K562 (cell line): ENCODE results near the gene NDRG4. TPM values are rescaled to one million over a fixed set of nuclear protein-coding genes. Genes with fewer than 3 reads are reported as not detected.
A peak's percentile ranks its signal among the peaks of the same experiment; 100 is the strongest.

Source experiments
- BDP1 ChIP-seq: IDR thresholded peaks from 3 replicates; pipeline ENCODE4 v1.6.1; 2011; ENCODE audit not compliant: insufficient read length, insufficient read depth
- CHD1 ChIP-seq: fragments of 200-600 bp; sonication (generic); IDR thresholded peaks from one replicate; pipeline ENCODE4 v1.6.1; 2012; ENCODE audit warnings: mild to moderate bottlenecking, moderate library complexity, low read length, inconsistent platforms
- CREBBP ChIP-seq: IDR thresholded peaks from one replicate; pipeline ENCODE4 v1.6.1; 2012; ENCODE audit warnings: low read depth, mild to moderate bottlenecking, control low read depth, inconsistent platforms, low read length
- E2F3 ChIP-seq: fragments of 250-450 bp; sonication (Bioruptor Pico); IDR thresholded peaks from 2 replicates; pipeline ENCODE4 v1.4.0; 2020; ENCODE audit warnings: mild to moderate bottlenecking
- ESRRB ChIP-seq: fragments of 250-450 bp; sonication (Bioruptor Pico); IDR thresholded peaks from 2 replicates; pipeline ENCODE4 v1.5.0; 2020; ENCODE audit warnings: mild to moderate bottlenecking, moderate library complexity, borderline replicate concordance
- KDM4B ChIP-seq, 2 experiments: fragments of 450-650 bp in 1 of 2; sonication (generic) in 1 of 2; IDR thresholded peaks; 2 replicates each; pipeline ENCODE4 v1.6.1; 2016 to 2017; ENCODE audit warnings: borderline replicate concordance in 2 of 2, antibody characterized with exemption in 1 of 2, low read depth in 1 of 2, mild to moderate bottlenecking in 1 of 2
- MBD2 ChIP-seq: sonication (generic); IDR thresholded peaks from 2 replicates; pipeline ENCODE4 v1.6.1; 2016; ENCODE audit warnings: low read depth, borderline replicate concordance
- NCOA4 ChIP-seq: fragments of 450-650 bp; IDR thresholded peaks from 2 replicates; pipeline ENCODE4 v1.6.1; 2018; ENCODE audit warnings: mild to moderate bottlenecking; ENCODE audit not compliant: partially characterized antibody
- PURB ChIP-seq: sonication (generic); formaldehyde crosslinking; IDR thresholded peaks from 2 replicates; pipeline ENCODE4 v1.9.0; 2021; ENCODE audit warnings: low read depth, mild to moderate bottlenecking, missing genetic modification reagents
- SAP30 ChIP-seq: fragments of 200-600 bp; sonication (generic); IDR thresholded peaks from 2 replicates; pipeline ENCODE4 v1.6.1; 2012; ENCODE audit warnings: borderline replicate concordance, low read depth, mild to moderate bottlenecking, moderate library complexity, low read length, control low read depth, inconsistent platforms; ENCODE audit not compliant: insufficient read depth, poor library complexity, severe bottlenecking
- SP1 ChIP-seq: sonication (generic); formaldehyde crosslinking; IDR thresholded peaks from 2 replicates; pipeline ENCODE4 v1.8.1; 2022; ENCODE audit warnings: mild to moderate bottlenecking, missing genetic modification reagents
- TRIM28 ChIP-seq: fragments of 450-650 bp; IDR thresholded peaks from 2 replicates; pipeline ENCODE4 v1.6.1; 2017
- ZBTB8A ChIP-seq: fragments of 450-650 bp; IDR thresholded peaks from 2 replicates; pipeline ENCODE4 v1.6.1; 2018; ENCODE audit warnings: mild to moderate bottlenecking, moderate library complexity; ENCODE audit not compliant: partially characterized antibody
- ZNF311 ChIP-seq: fragments of 250-450 bp; sonication (Bioruptor Pico); IDR thresholded peaks from 2 replicates; pipeline ENCODE4 v1.4.0; 2020; ENCODE audit warnings: mild to moderate bottlenecking, moderate library complexity
- ZNF444 ChIP-seq: fragments of 250-450 bp; sonication (Bioruptor Pico); IDR thresholded peaks from 2 replicates; pipeline ENCODE4 v1.4.0; 2020; ENCODE audit warnings: mild to moderate bottlenecking, moderate library complexity
- ZNF76 ChIP-seq: fragments of 250-450 bp; sonication (Bioruptor Pico); IDR thresholded peaks from 2 replicates; pipeline ENCODE4 v1.4.0; 2020; ENCODE audit warnings: mild to moderate bottlenecking, moderate library complexity, borderline replicate concordance
- polyA plus RNA-seq, 8 experiments: library from polyadenylated mRNA; depleted of rRNA in 4 of 8; stranded (reverse) in 5 of 8; unstranded in 3 of 8; fragments of >200 nt; fragmentation: Nextera tagmentation in 2 of 8; fragmentation: Illumina TruSeq in 1 of 8; extraction: Ambion mirVana in 2 of 8; extraction: Trizol in 1 of 8; gene quantifications; 2 replicates each; pipeline versions ENCODE4 v1.2.1 to v1.2.3, GENCODE V29; 2011 to 2014; ENCODE audit warnings: inconsistent platforms in 1 of 8, missing spikeins in 1 of 8
- total RNA-seq, 7 experiments: library from RNA; depleted of rRNA in 6 of 7; stranded (reverse); fragments of >200 nt in 6 of 7; fragmentation: Illumina TruSeq in 2 of 7; extraction: Trizol in 2 of 7; gene quantifications; 2 replicates each; pipeline versions ENCODE4 v1.2.1 to v1.2.3, GENCODE V29; 2011 to 2021; ENCODE audit warnings: low replicate concordance in 1 of 7
- TF ChIP-seq, protein P1 (sequence below): sonication (generic); formaldehyde crosslinking; IDR thresholded peaks from 2 replicates; pipeline ENCODE4 v1.8.0; 2022; ENCODE audit warnings: mild to moderate bottlenecking, missing genetic modification reagents
- TF ChIP-seq, protein P2 (sequence below): fragments of 250-450 bp; sonication (Bioruptor Pico); IDR thresholded peaks from 2 replicates; pipeline ENCODE4 v1.5.0; 2021; ENCODE audit warnings: mild to moderate bottlenecking, borderline replicate concordance
- TF ChIP-seq, protein P3 (sequence below): fragments of 250-450 bp; sonication (Bioruptor Pico); IDR thresholded peaks from 2 replicates; pipeline ENCODE4 v1.9.0; 2021; ENCODE audit warnings: mild to moderate bottlenecking, inconsistent platforms

The NDRG4 gene
- total and polyA plus RNA-seq, 9 of the 15 experiments (the other 6 are each of a cell fraction or from before 2014, with no cell fraction given): 0.06 to 0.95 (median 0.28) TPM

DNA sequence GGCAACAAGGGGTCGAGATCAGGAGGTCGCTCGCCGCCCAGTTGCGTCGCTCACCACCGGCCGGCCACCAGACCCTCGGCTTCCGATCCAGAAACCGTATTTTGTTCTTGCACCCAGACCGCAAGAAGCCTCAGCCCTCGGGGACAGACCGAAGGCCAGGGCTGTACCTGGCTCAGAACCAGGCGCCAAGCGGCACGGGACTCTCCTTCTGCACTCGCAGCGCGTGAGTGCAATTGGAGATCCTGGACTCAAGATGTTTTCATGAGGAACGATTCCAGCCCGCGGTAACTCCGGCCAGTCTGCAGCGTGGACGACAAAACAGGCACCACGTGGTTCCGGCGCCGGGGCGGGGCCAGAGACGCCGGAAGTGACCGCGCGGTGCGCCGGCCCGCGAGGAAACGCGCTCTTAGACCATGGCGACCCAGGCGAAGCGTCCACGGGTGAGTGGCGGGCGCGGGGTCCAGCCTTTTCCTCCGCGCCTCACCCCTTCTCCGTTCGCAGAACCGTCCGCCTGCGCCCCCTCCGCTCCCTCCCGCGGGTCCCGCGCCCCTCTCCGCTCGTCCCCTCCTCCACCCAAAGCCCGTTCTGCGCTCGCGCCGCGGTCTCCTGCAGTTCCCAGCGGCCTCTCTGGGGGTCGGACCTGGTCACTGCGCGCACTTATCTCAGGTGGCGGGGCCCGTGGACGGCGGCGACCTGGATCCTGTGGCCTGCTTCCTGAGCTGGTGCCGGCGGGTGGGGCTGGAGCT is 15.4 kb downstream of the NDRG4 start, which contains the start of gene SETD6 (continued):
- TF ChIP-seq, protein P1, sequence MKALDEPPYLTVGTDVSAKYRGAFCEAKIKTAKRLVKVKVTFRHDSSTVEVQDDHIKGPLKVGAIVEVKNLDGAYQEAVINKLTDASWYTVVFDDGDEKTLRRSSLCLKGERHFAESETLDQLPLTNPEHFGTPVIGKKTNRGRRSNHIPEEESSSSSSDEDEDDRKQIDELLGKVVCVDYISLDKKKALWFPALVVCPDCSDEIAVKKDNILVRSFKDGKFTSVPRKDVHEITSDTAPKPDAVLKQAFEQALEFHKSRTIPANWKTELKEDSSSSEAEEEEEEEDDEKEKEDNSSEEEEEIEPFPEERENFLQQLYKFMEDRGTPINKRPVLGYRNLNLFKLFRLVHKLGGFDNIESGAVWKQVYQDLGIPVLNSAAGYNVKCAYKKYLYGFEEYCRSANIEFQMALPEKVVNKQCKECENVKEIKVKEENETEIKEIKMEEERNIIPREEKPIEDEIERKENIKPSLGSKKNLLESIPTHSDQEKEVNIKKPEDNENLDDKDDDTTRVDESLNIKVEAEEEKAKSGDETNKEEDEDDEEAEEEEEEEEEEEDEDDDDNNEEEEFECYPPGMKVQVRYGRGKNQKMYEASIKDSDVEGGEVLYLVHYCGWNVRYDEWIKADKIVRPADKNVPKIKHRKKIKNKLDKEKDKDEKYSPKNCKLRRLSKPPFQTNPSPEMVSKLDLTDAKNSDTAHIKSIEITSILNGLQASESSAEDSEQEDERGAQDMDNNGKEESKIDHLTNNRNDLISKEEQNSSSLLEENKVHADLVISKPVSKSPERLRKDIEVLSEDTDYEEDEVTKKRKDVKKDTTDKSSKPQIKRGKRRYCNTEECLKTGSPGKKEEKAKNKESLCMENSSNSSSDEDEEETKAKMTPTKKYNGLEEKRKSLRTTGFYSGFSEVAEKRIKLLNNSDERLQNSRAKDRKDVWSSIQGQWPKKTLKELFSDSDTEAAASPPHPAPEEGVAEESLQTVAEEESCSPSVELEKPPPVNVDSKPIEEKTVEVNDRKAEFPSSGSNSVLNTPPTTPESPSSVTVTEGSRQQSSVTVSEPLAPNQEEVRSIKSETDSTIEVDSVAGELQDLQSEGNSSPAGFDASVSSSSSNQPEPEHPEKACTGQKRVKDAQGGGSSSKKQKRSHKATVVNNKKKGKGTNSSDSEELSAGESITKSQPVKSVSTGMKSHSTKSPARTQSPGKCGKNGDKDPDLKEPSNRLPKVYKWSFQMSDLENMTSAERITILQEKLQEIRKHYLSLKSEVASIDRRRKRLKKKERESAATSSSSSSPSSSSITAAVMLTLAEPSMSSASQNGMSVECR (CRISPR knock-in tag): peak; percentile 95
- TF ChIP-seq E2F3 (CRISPR knock-in tag): no peak
- TF ChIP-seq NCOA4: no peak
- TF ChIP-seq, protein P2, sequence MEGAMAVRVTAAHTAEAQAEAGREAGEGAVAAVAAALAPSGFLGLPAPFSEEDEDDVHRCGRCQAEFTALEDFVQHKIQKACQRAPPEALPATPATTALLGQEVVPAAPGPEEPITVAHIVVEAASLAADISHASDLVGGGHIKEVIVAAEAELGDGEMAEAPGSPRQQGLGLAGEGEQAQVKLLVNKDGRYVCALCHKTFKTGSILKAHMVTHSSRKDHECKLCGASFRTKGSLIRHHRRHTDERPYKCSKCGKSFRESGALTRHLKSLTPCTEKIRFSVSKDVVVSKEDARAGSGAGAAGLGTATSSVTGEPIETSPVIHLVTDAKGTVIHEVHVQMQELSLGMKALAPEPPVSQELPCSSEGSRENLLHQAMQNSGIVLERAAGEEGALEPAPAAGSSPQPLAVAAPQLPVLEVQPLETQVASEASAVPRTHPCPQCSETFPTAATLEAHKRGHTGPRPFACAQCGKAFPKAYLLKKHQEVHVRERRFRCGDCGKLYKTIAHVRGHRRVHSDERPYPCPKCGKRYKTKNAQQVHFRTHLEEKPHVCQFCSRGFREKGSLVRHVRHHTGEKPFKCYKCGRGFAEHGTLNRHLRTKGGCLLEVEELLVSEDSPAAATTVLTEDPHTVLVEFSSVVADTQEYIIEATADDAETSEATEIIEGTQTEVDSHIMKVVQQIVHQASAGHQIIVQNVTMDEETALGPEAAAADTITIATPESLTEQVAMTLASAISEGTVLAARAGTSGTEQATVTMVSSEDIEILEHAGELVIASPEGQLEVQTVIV (CRISPR knock-in tag): no peak
- TF ChIP-seq KDM4B (IDR thresholded peaks at IDR 0.05; ENCODE audit: borderline replicate concordance in 2 of 2, low read depth in 1 of 2): no peak; a peak in 1 of 4 replicates
- no peak for TF ChIP-seq ESRRB (CRISPR knock-in tag)
- 0 out of 2 replicates have a peak, but pooled peaks have one; percentile 17 for TF ChIP-seq MBD2
- no peak for TF ChIP-seq ZNF76 (CRISPR knock-in tag)
- peak; percentile 61 for TF ChIP-seq SP1 (CRISPR knock-in tag)
- TF ChIP-seq TRIM28: no peak
- TF ChIP-seq SAP30: peak; percentile 97
- TF ChIP-seq CHD1: peak; percentile 55
- no peak for TF ChIP-seq PURB (CRISPR knock-in tag)
- no peak for TF ChIP-seq ZNF311 (CRISPR knock-in tag)
- no peak for TF ChIP-seq ZBTB8A
- TF ChIP-seq CREBBP: no peak
- TF ChIP-seq, protein P3, sequence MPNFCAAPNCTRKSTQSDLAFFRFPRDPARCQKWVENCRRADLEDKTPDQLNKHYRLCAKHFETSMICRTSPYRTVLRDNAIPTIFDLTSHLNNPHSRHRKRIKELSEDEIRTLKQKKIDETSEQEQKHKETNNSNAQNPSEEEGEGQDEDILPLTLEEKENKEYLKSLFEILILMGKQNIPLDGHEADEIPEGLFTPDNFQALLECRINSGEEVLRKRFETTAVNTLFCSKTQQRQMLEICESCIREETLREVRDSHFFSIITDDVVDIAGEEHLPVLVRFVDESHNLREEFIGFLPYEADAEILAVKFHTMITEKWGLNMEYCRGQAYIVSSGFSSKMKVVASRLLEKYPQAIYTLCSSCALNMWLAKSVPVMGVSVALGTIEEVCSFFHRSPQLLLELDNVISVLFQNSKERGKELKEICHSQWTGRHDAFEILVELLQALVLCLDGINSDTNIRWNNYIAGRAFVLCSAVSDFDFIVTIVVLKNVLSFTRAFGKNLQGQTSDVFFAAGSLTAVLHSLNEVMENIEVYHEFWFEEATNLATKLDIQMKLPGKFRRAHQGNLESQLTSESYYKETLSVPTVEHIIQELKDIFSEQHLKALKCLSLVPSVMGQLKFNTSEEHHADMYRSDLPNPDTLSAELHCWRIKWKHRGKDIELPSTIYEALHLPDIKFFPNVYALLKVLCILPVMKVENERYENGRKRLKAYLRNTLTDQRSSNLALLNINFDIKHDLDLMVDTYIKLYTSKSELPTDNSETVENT: no peak
- no peak for TF ChIP-seq ZNF444
- no peak for TF ChIP-seq BDP1
